Stimulated activated naive B cell treated with anti-CD40 and anti-IgM and Interleukin-4, amounts not matched to agents 10 μg/mL and 1 μg/mL and 100 μg/mL, for 72 hours (primary cell): Measurements from ENCODE around the gene TNNT3.
"Not testable (repeated sequence)": the region's sequence is repeated elsewhere in the genome, so short reads cannot be mapped to it uniquely, and the experiment has no call there.

Experiments used
- ATAC-seq, 2 donors: fragments of 150-1000 bp; cut with Tn5 transposase; replicated peaks; 2 replicates each; pipeline ENCODE4 v1.10.0; 2021; ENCODE audit warnings: moderate library complexity in 1 of 2
- DNase-seq: peaks from one replicate; pipeline ENCODE4 v3.0.0; 2021
- H3K27ac Mint-ChIP-seq: one replicate; pipeline ENCODE4 v1.8.0; 2022; ENCODE audit warnings: mild to moderate bottlenecking, mixed read lengths
- H3K27me3 Mint-ChIP-seq, 2 donors: one replicate each; pipeline ENCODE4 v1.8.0; 2022; ENCODE audit warnings: mixed read lengths in 2 of 2
- H3K36me3 Mint-ChIP-seq, 2 donors: one replicate each; pipeline ENCODE4 v1.8.0; 2022; ENCODE audit warnings: mixed read lengths in 2 of 2, mild to moderate bottlenecking in 1 of 2
- H3K4me1 Mint-ChIP-seq, 2 donors: one replicate each; pipeline ENCODE4 v1.8.0; 2022; ENCODE audit warnings: mixed read lengths in 2 of 2, mild to moderate bottlenecking in 1 of 2
- H3K4me3 Mint-ChIP-seq, 2 donors: one replicate each; pipeline ENCODE4 v1.8.0; 2022; ENCODE audit warnings: mild to moderate bottlenecking in 2 of 2, mixed read lengths in 2 of 2, moderate library complexity in 1 of 2
- H3K9me3 Mint-ChIP-seq, 2 donors: one replicate each; pipeline ENCODE4 v1.8.0; 2022; ENCODE audit warnings: mixed read lengths in 2 of 2, mild to moderate bottlenecking in 1 of 2

TNNT3 gene

DNA sequence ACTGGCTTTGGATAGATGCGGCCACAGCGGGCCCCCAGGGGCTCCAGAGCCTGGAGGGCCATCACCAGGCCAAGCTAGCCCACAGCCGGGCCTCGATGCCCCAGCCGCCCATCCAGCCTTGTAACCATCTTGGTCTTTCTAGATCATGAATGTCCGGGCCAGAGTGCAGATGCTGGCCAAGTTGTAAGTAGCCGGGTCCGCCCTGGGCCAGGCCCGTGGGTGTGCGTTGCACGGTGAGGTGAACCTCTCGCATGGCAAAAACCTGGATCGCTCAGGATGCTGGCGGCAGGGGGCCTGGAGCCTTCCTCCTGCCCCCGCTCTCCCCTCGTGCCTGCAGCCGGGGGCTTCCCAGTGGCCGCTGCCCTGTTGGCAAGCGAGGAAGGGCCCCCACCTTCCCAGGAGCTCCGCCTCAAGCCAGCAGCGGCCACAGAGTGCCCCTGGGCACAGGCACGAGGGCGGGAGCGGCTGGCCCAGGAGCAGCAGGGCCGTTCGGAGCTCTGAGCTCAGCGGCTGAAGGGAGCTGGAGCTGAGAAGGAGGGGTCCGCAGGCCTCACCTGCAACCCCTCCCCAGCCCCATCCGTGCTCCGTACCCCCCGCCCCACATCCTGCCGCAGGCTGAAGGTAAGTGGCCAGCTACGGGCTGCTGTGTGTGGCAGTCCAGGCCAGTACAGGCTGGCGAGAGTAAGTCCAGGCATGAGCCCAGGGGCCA lies 16.7 kb downstream of the TNNT3 start:
- H3K4me1 Mint-ChIP-seq: peaks cover 6 to 12% of the 10 kb centered on the region in 2 donors
- no peak for DNase-seq
- no peak overlapping the region for H3K4me3 Mint-ChIP-seq
- H3K27ac Mint-ChIP-seq: no peak overlapping the region
- peaks cover 29 to 32% of the 10 kb centered on the region in 2 donors for H3K27me3 Mint-ChIP-seq
- H3K36me3 Mint-ChIP-seq: peaks cover 0 to 2% of the 10 kb centered on the region in 2 donors
- ATAC-seq: no peak
- no peaks in the 10 kb centered on the region for H3K9me3 Mint-ChIP-seq

DNA sequence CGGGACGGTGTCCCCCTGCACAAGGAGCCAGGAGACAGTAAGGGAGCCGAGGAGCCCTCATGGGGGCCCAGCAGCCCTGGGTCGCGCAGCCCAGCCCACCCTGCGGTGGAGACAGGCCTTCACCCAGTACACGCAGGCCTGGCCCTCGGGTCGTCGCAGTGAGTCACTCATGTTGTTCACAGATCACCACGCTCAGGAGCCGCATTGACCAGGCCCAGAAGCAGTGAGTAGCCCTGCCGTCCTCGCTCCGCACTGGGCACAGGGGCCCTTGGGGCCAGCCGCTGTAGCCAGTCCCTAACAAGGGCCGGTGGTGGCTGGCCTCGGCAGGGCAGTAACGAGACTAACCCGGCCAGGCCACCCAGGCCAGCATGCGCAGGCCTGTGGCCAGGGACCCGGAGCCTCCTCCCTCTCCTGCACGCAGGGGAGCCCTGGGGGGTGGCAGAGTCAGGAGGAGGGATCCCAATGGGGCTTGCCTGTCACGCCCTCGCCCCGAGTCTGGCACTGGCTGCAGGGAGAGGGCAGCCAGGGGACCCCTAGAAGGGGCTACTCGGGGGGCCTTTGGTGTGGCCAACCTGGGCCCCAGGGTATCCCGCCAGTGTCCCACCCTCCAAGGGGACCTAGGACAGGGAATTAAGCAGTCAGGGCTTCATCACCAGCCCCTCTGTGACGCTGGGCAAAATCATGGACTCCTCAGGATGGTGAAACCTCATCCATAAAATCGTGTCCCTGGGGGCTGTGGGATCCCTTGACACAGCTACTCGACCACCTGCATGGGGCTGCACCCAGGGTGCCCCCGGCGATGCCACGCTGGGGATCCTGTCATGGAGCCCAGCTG lies 17.5 kb downstream of the TNNT3 start:
- H3K27ac Mint-ChIP-seq: no peak overlapping the region
- DNase-seq (no peak), ATAC-seq (no peak)
- H3K36me3 Mint-ChIP-seq: peaks cover 0 to 2% of the 10 kb centered on the region in 2 donors
- H3K27me3 Mint-ChIP-seq: peaks cover 23 to 24% of the 10 kb centered on the region in 2 donors
- H3K4me1 Mint-ChIP-seq: peaks cover 4 to 8% of the 10 kb centered on the region in 2 donors
- no peaks in the 10 kb centered on the region for H3K9me3 Mint-ChIP-seq
- no peak overlapping the region for H3K4me3 Mint-ChIP-seq

DNA sequence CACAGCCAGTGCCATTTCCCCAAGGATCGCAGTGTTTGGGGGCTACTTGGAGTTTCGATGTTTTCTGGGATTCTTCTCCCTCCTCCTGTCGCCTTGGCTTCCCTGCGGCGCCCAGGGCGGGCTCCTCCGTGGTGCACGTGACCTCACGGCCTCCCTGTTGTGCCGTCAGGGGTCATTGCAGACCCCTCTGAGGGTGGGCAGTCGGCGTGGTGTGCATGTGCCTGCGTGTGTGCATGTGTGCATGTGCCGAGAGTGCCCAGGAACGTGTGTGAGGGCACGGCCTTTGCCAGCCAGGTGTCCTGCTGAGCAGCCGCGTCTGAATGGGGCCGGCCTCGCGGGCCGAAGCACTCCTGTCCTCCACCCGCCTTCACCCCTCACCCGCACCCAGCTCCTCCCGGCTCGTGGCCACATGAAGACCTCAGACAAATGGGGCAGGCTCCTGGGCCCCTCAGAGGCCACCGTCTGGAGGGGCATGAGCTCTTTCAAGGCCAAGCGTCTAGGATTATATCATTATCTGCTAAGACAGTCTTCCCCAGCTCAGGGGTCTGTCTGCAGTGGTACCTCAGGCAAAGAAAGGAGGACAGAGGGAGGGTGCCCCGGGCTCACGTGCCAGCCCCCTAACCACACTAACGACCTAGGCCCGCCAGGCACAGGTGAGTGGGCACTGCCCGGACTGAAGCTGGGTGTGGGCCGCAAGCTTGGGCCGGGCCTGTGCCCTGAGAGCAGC lies 18.3 kb downstream of the TNNT3 start:
- peaks cover 18% of the 10 kb centered on the region in 2 donors for H3K27me3 Mint-ChIP-seq
- H3K27ac Mint-ChIP-seq: no peak overlapping the region
- H3K36me3 Mint-ChIP-seq: peaks cover 0 to 2% of the 10 kb centered on the region in 2 donors
- DNase-seq (no peak), ATAC-seq (no peak)
- H3K9me3 Mint-ChIP-seq: no peaks in the 10 kb centered on the region
- H3K4me3 Mint-ChIP-seq: no peak overlapping the region
- peaks cover 4 to 7% of the 10 kb centered on the region in 2 donors for H3K4me1 Mint-ChIP-seq

DNA sequence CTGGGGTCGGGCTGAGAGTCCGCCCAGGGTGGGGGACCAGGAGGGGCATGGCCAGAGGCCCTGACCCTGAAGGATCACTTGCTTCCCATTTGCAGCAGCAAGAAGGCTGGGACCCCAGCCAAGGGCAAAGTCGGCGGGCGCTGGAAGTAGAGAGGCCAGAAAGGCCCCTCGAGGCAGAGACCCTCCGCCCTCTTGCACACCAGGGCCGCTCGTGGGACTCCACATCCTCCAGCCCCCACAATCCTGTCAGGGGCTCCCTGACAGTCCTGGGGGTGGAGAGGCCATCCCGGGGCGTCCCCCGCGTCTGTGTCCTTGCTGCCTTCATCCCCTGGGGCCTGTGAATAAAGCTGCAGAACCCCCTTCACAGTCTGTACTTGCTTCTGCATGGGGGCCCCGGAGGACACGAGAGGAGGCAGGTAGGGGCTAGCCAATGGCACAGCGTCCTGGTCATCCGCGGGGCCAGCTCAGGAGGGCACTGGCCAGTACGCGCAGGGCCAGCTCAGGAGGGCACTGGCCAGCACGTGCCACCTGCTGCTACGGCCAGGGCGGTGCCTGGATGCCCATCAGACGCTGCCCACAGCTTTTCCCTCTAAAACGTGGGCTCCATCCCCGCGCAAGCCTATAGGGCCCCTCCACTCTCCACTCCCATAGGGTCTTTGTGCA lies 19.0 kb downstream of the TNNT3 start:
- peaks cover 4 to 7% of the 10 kb centered on the region in 2 donors for H3K4me1 Mint-ChIP-seq

DNA sequence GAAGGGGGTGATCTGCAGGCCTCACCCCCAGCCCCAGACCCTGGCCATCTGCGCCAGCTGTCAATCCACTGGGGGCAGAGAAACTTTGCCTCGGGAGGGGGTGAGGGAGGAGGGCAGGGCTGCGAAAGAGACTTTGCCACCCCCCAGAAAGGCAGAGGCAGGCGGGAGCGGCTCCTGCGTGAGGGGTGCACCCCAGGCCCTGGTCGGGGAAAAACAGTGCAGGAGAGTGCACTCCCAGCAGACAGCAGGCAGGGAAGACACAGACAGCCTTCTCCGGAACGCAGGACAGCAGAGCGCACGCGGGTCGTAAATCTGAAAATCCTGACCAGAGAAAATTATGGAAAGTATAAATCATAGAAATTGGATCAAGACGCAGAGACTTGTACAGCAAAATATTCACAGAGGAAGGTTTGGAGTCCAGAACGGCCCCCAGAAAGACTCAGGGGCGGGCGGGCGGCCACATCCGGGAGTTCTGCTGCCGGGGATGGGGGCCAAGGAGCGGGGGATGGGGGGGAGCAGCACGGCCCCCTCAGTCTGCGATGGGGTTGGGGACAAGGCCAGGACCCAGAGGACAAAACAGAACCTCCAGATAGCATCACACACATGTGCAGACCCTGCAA lies 19.6 kb downstream of the TNNT3 start:
- no peaks in the 10 kb centered on the region for H3K36me3 Mint-ChIP-seq
- H3K27ac Mint-ChIP-seq: no peak overlapping the region
- ATAC-seq: no peak
- H3K27me3 Mint-ChIP-seq: peaks cover 7 to 9% of the 10 kb centered on the region in 2 donors
- H3K4me3 Mint-ChIP-seq: no peak overlapping the region
- no peak for DNase-seq
- no peaks in the 10 kb centered on the region for H3K9me3 Mint-ChIP-seq
- H3K4me1 Mint-ChIP-seq: peaks cover 4 to 7% of the 10 kb centered on the region in 2 donors

More for the DNA sequence above, 19.0 kb downstream of the TNNT3 start:
- no peak for ATAC-seq
- Mint-ChIP-seq H3K9me3 (no peaks in the 10 kb centered on the region), H3K27me3 (peaks cover 11% of the 10 kb centered on the region in 2 donors), H3K4me3 (no peak overlapping the region), H3K27ac (no peak overlapping the region), H3K36me3 (peaks cover 0 to 2% of the 10 kb centered on the region in 2 donors)
- DNase-seq: no peak

DNA sequence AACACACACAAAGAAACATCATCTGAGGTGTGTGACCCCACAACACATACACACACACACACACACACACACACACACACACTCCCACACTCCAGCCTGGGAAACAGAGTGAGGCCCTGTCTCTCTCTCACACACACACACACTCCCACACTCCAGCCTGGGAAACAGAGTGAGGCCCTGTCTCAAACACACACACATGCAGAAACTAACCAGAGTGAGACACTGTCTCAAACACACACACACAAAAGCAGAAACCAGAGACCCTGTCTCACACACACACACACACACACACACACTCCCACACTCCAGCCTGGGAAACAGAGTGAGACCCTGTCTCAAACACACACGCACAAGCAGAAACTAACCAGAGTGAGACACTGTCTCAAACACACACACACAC lies 20.3 kb downstream of the TNNT3 start:
- H3K4me3 Mint-ChIP-seq, DNase-seq, ATAC-seq, H3K36me3 Mint-ChIP-seq, H3K4me1 Mint-ChIP-seq, H3K9me3 Mint-ChIP-seq, H3K27me3 Mint-ChIP-seq: not testable (repeated sequence)
- H3K27ac Mint-ChIP-seq: peak overlapping the region; percentile 16

DNA sequence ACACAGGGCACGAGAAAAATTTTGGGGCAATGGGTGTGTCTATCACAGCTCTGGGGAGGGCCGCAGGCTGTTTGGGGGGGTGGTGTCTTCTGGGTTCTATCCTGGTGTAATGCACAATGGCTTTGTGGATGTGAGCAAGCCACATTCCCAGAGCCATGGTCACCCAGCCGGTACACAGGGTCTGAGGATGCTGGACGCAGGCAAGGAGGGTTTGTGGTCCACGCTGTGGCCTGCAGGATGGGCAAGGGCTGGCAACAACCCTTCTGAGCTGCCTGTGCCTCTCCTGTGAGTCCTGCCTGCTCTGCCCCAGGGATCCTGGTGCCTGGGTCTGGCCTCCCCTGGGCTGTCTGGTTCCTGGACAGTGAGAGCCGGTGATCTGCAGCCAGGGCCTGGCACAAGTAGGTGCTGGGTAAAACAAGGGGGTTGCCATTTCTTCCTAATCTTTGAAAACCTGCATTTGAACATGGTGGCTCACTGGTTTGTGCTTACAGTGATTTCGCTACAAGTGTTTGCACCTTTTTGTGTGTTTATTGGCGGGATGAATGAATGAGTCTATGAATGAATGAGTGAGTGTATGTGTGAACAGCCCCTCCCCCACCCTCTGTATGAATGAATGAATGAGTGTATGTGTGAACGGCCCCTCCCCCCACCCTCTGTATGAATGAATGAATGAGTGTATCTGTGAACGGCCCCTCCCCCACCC lies 23.2 kb downstream of the TNNT3 start:
- ATAC-seq: no peak
- no peaks in the 10 kb centered on the region for H3K9me3 Mint-ChIP-seq
- no peaks in the 10 kb centered on the region for H3K36me3 Mint-ChIP-seq
- no peak overlapping the region for H3K4me3 Mint-ChIP-seq
- H3K4me1 Mint-ChIP-seq: peaks cover 4 to 7% of the 10 kb centered on the region in 2 donors
- peaks cover 6 to 7% of the 10 kb centered on the region in 2 donors for H3K27me3 Mint-ChIP-seq
- no peak for DNase-seq
- H3K27ac Mint-ChIP-seq: no peak overlapping the region

DNA sequence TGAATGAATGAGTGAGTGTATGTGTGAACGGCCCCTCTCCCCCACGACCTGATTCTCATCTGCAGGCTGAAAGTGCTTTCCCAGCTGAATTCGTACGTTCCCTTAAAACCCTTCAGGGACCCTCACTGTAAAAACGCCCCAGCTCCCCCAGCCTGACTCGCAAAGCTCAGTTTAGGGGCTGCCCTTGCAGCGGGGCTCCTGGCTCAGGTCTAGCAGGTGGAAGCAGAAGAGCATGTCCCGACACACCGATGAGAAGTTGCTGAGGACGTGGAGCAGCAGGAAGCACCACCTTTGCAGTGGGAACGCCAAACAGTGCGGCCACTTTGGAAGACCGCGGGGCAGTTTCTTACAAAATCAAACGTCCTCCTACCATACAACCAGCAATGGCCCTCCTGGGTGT lies 24.1 kb downstream of the TNNT3 start:
- ATAC-seq (no peak), DNase-seq (no peak)
- Mint-ChIP-seq H3K27me3 (peaks cover 6 to 7% of the 10 kb centered on the region in 2 donors), H3K9me3 (no peaks in the 10 kb centered on the region), H3K27ac (no peak overlapping the region), H3K4me3 (no peak overlapping the region), H3K4me1 (peaks cover 4 to 7% of the 10 kb centered on the region in 2 donors), H3K36me3 (no peaks in the 10 kb centered on the region)

DNA sequence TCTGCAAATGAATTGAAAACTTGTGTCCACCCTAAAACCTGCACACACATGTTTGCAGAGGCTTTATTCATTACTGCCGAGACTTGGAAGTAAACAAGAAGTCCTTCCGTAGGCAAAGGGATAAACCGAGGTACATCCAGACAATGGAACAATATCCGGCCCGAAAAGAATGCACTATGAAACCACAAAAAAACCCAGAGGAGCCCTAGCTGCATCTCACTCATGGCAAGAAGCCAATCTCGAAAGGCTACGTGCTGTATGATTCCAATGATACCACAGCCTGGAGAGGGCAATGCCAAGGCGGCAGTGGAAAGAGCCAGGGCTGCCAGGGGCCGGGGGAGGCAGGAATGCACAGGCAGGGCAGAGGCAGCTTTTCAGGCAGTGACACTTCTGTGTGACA lies 24.5 kb downstream of the TNNT3 start:
- Mint-ChIP-seq H3K9me3 (no peaks in the 10 kb centered on the region), H3K36me3 (no peaks in the 10 kb centered on the region), H3K27me3 (peaks cover 3% of the 10 kb centered on the region in 2 donors), H3K27ac (peak overlapping the region; percentile 43), H3K4me1 (peaks cover 2 to 4% of the 10 kb centered on the region in 2 donors), H3K4me3 (no peak overlapping the region)
- ATAC-seq: no peak
- peak; percentile 0 for DNase-seq

DNA sequence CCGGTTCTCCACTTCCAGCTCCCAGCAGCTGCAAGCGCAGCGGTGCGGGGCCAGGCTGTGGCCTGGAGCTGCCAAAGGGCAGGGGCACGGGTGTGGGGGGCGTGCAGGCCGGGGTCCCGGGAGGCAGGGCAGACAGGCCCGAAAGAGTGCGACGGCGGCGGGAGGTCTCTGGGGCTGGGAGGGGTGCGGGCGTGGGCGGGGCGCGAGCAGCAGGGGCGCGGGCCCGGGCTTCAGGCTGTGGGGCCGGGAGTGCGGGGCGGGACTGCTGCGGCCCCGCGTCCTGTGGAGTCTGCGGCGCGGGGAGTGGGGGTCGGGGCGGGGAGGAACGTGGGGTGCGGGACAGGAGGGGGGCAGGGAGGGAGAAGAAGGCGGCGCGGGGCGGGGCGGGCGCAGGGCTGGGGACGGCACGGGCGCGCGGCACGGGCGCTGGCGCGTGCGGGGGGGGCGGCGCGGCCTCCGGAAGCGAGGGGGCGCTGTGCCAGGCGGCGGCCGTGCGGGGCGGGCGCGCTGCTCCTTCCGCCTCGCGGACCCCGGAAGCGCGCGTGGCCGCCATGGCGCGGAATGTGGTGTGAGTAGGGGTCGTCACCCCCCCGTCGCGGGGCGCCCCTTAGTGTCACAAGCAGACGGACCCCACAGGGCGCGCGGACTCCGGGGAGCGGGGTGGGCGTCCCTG lies 27.4 kb downstream of the TNNT3 start, which contains the start of gene MRPL23:
Gene MRPL23, plus strand, starts transcription at position 521 of the 673 bp plus-strand sequence. Its CDS starts 31 bp downstream, at position 552.
- Mint-ChIP-seq H3K27ac (no peak within 1 kb of the TSS), H3K4me3 (no peak within 1 kb of the TSS), H3K4me1 (no peaks in the 10 kb centered on the region), H3K36me3 (no peaks in the 10 kb centered on the region), H3K9me3 (no peaks in the 10 kb centered on the region), H3K27me3 (no peaks in the 10 kb centered on the region)
- DNase-seq (no peak), ATAC-seq (peak; percentile 81 to 83)

DNA sequence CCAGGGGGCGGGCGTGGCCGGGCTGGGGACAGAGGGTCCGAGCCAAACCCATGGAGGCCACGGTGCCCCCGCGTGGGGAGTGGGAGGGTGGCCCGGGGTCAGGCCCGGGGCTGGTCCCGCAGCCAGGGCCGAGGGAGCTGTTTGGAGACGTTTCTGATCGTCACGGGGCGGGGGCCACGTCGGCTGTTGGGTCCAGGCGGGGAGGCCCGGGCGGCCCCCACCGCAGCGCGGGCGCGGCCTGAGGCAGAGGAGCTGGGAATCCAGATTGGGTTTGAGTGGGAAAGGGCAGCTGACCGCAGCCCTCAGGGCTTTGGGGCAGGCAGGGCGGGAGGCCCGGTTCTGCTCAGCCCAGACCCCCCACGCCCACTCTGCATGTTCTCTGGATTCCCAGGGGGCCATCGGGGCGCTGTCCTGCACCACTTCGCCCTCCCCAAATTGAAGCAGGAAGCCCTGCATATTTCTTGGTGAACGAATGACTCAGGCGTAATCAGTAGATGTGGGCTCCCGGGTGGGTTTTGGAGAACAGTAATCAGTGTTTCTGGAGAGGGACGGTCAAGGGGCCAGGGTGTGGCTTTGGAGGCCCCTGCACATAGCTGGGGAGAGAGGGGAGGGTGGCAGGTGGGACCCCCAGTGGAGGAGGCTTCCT lies 28.2 kb downstream of the TNNT3 start:
- DNase-seq: no peak
- ATAC-seq: peak; percentile 53 to 57
- H3K27me3 Mint-ChIP-seq: no peaks in the 10 kb centered on the region
- no peak overlapping the region for H3K4me3 Mint-ChIP-seq
- H3K27ac Mint-ChIP-seq: no peak overlapping the region
- no peaks in the 10 kb centered on the region for H3K9me3 Mint-ChIP-seq
- no peaks in the 10 kb centered on the region for H3K36me3 Mint-ChIP-seq
- H3K4me1 Mint-ChIP-seq: no peaks in the 10 kb centered on the region

DNA sequence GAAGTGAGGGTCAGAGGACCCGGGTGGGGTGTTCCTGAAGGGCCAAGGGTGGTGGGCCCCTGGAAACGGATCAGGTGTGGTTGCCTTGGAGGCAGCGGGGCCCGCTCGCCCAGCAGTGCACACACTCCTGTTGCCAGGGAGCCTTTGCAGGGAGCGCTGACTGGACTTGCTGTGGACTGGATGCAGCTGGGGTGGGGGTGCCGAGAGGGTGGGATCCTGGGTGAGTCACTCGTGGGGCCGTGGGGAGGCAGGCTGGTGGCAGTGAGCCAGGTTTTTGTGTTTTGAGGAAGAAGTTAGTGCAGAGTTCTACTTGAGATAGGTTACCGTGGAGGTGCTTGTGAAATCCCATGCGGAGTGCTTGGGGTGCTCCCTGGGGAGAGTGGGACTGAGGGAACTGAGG lies 28.9 kb downstream of the TNNT3 start:
- Mint-ChIP-seq H3K4me1 (no peaks in the 10 kb centered on the region), H3K4me3 (no peak overlapping the region), H3K27me3 (no peaks in the 10 kb centered on the region), H3K9me3 (no peaks in the 10 kb centered on the region), H3K27ac (no peak overlapping the region), H3K36me3 (no peaks in the 10 kb centered on the region)
- peak; percentile 4 to 20 for ATAC-seq
- DNase-seq: no peak
